Spleen (tissue), 7 donors: Measurements from ENCODE around the gene BABAM1.

ENCODE experiments used
- POLR2A ChIP-seq, 3 donors: fragments of 450-650 bp; IDR thresholded peaks; one replicate each; pipeline ENCODE4 v1.5.1; 2017; ENCODE audit warnings: antibody characterized with exemption in 3 of 3, mild to moderate bottlenecking in 1 of 3
- TF ChIP-seq, protein P1 (sequence below), 11 experiments: fragments of 200-600 bp in 7 of 11; fragments of 450-650 bp in 4 of 11; sonication (generic) in 4 of 11; IDR thresholded peaks in 8 of 11; conservative IDR thresholded peaks in 3 of 11; 1 replicate in 7 of 11; 2 replicates in 4 of 11; pipeline versions ENCODE4 v1.4.0 to v1.8.0; 2016 to 2021; ENCODE audit warnings: antibody characterized with exemption in 11 of 11, inconsistent platforms in 4 of 11, mild to moderate bottlenecking in 1 of 11
- donor health status: DM: no; HTN: no; CAD: no; lungs with moderate emphysema.
- donor health status: DM: no; HTN: no; CAD: no.
- donor health status: DM: no; HTN: no; CAD: no.

GRCh38 chr19:17323964-17324332 is 56.7 kb downstream of the BABAM1 start:
- no peak for TF ChIP-seq POLR2A (IDR thresholded peaks at IDR 0.05)
- TF ChIP-seq, protein P1, sequence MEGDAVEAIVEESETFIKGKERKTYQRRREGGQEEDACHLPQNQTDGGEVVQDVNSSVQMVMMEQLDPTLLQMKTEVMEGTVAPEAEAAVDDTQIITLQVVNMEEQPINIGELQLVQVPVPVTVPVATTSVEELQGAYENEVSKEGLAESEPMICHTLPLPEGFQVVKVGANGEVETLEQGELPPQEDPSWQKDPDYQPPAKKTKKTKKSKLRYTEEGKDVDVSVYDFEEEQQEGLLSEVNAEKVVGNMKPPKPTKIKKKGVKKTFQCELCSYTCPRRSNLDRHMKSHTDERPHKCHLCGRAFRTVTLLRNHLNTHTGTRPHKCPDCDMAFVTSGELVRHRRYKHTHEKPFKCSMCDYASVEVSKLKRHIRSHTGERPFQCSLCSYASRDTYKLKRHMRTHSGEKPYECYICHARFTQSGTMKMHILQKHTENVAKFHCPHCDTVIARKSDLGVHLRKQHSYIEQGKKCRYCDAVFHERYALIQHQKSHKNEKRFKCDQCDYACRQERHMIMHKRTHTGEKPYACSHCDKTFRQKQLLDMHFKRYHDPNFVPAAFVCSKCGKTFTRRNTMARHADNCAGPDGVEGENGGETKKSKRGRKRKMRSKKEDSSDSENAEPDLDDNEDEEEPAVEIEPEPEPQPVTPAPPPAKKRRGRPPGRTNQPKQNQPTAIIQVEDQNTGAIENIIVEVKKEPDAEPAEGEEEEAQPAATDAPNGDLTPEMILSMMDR (IDR thresholded peaks at IDR 0.05 in 8 of 11, conservative IDR thresholded peaks at IDR 0.05 in 3 of 11), result peak in 1 of 11 experiments; percentile 15
